ENCODE results near the gene TLR1. TPM values are rescaled to one million over a fixed set of nuclear protein-coding genes. Genes with fewer than 3 reads are reported as not detected.

The TLR1 gene
- total RNA-seq, 1 donor from 2014 or later: 0.98 TPM

DNA sequence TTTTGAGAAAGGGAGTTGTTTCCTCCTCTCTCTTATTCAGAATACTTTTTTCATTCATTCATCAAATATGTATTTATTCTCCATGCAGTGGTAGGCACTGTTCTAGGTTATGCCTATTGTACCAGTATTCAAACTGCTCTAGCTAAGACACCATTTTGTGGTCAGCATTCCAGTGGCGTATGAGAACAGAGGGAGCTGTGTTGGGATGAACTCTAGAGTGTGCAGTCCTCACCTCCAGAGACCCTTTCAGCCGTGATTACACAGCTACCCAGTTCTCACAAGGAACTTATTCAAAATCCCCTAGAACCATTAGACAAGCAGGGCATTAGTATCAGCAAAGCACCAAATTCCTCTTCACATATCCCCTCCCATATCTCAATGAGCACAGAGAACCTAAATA lies 4.2 kb downstream of the TLR1 start:
- H3K4me3 ChIP-seq (ENCODE audit: low read depth, low read length): no peak overlapping the region
- DNase-seq (ENCODE audit: low read depth): no peak
- TF ChIP-seq, protein P1, sequence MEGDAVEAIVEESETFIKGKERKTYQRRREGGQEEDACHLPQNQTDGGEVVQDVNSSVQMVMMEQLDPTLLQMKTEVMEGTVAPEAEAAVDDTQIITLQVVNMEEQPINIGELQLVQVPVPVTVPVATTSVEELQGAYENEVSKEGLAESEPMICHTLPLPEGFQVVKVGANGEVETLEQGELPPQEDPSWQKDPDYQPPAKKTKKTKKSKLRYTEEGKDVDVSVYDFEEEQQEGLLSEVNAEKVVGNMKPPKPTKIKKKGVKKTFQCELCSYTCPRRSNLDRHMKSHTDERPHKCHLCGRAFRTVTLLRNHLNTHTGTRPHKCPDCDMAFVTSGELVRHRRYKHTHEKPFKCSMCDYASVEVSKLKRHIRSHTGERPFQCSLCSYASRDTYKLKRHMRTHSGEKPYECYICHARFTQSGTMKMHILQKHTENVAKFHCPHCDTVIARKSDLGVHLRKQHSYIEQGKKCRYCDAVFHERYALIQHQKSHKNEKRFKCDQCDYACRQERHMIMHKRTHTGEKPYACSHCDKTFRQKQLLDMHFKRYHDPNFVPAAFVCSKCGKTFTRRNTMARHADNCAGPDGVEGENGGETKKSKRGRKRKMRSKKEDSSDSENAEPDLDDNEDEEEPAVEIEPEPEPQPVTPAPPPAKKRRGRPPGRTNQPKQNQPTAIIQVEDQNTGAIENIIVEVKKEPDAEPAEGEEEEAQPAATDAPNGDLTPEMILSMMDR (conservative IDR thresholded peaks at IDR 0.05; ENCODE audit: low read depth, low read length): no peak

DNA sequence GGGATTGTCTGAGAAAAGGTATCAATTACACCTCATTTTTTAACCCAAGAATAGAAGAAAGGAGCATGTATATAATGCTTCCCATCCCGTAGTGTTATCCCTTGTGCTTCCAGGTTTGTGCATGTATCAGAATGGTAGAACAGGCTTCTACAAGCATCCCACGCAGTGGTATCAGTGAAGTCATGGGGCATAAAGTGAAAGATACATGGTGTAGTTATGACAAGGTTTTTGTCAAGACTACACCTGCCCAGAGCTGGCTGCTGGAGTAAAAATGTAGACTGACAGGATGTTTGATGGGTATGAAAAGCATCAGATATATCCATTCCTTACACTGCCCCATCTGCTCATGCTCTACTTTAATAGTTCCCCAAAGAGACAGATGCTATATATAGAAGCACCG lies 9.5 kb downstream of the TLR1 start:
- no peak for DNase-seq (ENCODE audit: low read depth)
- H3K4me3 ChIP-seq (ENCODE audit: low read depth, low read length): no peak overlapping the region
- TF ChIP-seq, protein P1 (conservative IDR thresholded peaks at IDR 0.05; ENCODE audit: low read depth, low read length): no peak

DNA sequence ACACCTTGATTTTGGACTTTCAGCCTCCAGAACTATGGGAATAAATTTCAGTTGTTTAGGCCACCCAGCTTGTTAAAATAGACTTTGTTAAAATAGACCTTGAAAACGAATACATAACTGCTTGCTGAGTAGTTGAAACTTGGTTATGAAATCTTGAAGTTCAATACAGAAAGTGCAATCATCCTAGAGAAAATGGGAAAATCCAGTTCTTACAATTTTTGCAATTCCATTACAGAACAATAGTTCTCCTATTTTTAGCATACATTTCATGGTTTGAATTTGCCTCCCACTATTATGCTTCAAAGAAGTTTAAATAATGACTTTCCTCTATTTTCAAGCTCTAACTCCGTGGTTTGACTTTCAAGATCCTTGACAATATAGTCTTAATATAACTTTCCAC lies 10.5 kb downstream of the TLR1 start:
- TF ChIP-seq, protein P1 (conservative IDR thresholded peaks at IDR 0.05; ENCODE audit: low read depth, low read length): no peak
- no peak for DNase-seq (ENCODE audit: low read depth)
- H3K4me3 ChIP-seq (ENCODE audit: low read depth, low read length): no peak overlapping the region

DNA sequence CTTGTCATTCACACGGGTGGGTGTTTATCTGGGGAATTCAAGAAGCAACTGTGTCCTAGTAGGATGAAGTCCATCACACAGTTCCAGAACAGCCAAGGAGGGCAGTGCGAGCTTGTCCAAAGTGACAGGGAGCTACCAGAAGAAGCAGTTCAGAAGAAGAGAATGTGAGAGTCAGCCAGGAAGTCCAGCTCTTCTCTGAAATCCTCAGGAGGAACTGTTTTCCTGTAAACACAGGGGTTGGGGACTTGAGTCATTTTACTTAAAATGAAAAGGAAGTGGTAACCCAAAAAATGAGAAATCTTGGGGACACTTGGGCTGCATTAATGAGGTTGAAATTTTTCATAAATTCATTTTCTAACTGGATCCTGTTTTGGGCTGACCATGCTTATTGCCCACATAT lies 13.6 kb downstream of the TLR1 start:
- no peak overlapping the region for H3K4me3 ChIP-seq (ENCODE audit: low read depth, low read length)
- no peak for DNase-seq (ENCODE audit: low read depth)
- TF ChIP-seq, protein P1 (conservative IDR thresholded peaks at IDR 0.05; ENCODE audit: low read depth, low read length): no peak

DNA sequence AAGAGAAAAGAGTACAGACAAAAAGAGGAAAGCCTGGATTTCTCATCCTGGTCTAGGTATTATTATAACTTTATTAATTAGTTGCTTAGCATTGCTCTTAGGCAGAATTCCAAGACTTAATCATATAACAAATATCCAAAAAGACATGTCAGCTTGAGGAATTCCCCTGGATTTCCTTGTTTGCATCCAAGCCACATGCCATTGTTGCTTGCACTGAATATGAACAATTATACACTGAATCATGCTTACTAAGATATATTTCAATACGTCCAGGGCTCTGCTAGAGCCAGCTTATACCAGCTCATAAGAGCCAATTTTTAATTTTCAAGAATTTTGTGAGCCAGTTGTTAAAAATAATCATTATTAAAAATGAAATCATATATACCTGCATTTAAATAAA lies 16.3 kb downstream of the TLR1 start:
- no peak for DNase-seq (ENCODE audit: low read depth)
- no peak overlapping the region for H3K4me3 ChIP-seq (ENCODE audit: low read depth, low read length)
- TF ChIP-seq, protein P1 (conservative IDR thresholded peaks at IDR 0.05; ENCODE audit: low read depth, low read length): no peak

DNA sequence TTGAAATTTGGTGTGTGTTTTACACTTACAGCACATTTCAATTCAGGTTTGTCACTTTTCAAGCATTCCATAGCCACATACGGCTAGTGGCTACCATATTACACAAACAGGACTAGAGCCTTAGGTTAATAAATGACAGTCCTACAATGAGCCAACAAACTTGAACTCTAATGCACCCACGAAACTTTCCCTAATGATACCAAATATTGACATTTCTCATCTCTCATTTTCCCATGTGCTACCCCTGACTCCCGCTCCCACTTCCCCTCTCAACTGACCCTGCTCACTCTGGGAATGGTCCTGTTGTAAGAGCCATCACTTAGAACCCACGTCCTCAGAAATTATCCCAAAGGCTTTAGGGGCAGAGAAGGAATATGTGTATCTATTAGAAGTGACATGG lies 16.9 kb downstream of the TLR1 start:
- no peak for DNase-seq (ENCODE audit: low read depth)
- TF ChIP-seq, protein P1 (conservative IDR thresholded peaks at IDR 0.05; ENCODE audit: low read depth, low read length): no peak

DNA sequence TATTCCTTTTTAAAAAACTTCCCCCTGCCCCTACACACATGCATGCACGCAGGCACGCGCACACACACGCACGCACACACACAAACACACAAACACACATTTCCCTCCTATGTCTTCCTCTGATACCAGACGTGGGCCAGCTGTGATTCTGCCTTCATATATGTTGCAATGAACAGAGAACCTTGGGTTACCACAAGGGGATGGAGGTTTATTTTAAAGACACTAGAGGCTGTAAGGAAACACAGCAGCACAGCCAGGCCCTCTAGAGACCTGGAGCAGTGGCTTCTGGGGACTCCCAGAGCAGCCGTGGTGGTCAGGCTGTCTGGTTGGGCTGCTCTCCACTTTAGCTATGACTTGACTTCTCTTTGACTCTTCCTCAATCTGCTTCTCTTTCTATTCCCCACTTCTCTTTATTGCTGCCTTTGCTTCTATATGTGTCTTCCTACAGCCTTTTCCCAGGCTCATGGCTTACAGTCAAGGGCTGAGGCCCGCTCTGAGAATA lies 18.6 kb downstream of the TLR1 start:
- TF ChIP-seq, protein P1 (conservative IDR thresholded peaks at IDR 0.05; ENCODE audit: low read depth, low read length): no peak
- DNase-seq (ENCODE audit: low read depth): no peak
- no peak overlapping the region for H3K4me3 ChIP-seq (ENCODE audit: low read depth, low read length)

More for the DNA sequence above, 16.9 kb downstream of the TLR1 start:
- no peak overlapping the region for H3K4me3 ChIP-seq (ENCODE audit: low read depth, low read length)

All from epithelial cell of proximal tubule (primary cell).